Measurements from ENCODE around the gene PARD3. TPM values are rescaled to one million over a fixed set of nuclear protein-coding genes. Genes with fewer than 3 reads are reported as not detected.

The PARD3 gene
- total RNA-seq, 1 experiment from 2014 or later: not detected

GRCh38 chr10:34157501-34157900 is 657.6 kb downstream of the PARD3 start:
- no peak for DNase-seq
- no peak overlapping the region for H3K9ac ChIP-seq (ENCODE audit: low read length)
- no peaks in the 10 kb centered on the region for H3K27me3 ChIP-seq (ENCODE audit: low read length)
- no peaks in the 10 kb centered on the region for H3K9me3 ChIP-seq (ENCODE audit: low read length)
- no peaks in the 10 kb centered on the region for H3K36me3 ChIP-seq (ENCODE audit: insufficient read depth, low read length)
- H3K79me2 ChIP-seq (ENCODE audit: low read length): no peaks in the 10 kb centered on the region
- no peak overlapping the region for H3K27ac ChIP-seq (ENCODE audit: low read length)
- H3K4me3 ChIP-seq (ENCODE audit: low read length): no peak overlapping the region
- H4K20me1 ChIP-seq (ENCODE audit: insufficient read depth, low read depth, low read length): no peaks in the 10 kb centered on the region
- no peak overlapping the region for H2AFZ ChIP-seq (ENCODE audit: low read length)
- no peak overlapping the region for H3K4me2 ChIP-seq (ENCODE audit: low read depth, low read length, poor library complexity, severe bottlenecking)
- H3K9me2 ChIP-seq (replicated peaks; ENCODE audit: insufficient read depth, low read length): no peaks in the 10 kb centered on the region
- no peaks in the 10 kb centered on the region for H3K4me1 ChIP-seq (ENCODE audit: low read length)

GRCh38 chr10:34156781-34157425 is 658.2 kb downstream of the PARD3 start:
- Histone ChIP-seq H3K36me3 (ENCODE audit: insufficient read depth, low read length) (no peaks in the 10 kb centered on the region), H3K4me1 (ENCODE audit: low read length) (no peaks in the 10 kb centered on the region), H3K9me2 (replicated peaks; ENCODE audit: insufficient read depth, low read length) (no peaks in the 10 kb centered on the region), H3K4me3 (ENCODE audit: low read length) (no peak overlapping the region), H3K79me2 (ENCODE audit: low read length) (no peaks in the 10 kb centered on the region), H3K27ac (ENCODE audit: low read length) (no peak overlapping the region), H3K9ac (ENCODE audit: low read length) (no peak overlapping the region), H4K20me1 (ENCODE audit: insufficient read depth, low read depth, low read length) (no peaks in the 10 kb centered on the region), H3K4me2 (ENCODE audit: low read depth, low read length, poor library complexity, severe bottlenecking) (no peak overlapping the region), H3K27me3 (ENCODE audit: low read length) (no peaks in the 10 kb centered on the region), H2AFZ (ENCODE audit: low read length) (no peak overlapping the region), H3K9me3 (ENCODE audit: low read length) (no peaks in the 10 kb centered on the region)
- no peak for DNase-seq

- Histone ChIP-seq H4K20me1 (ENCODE audit: insufficient read depth, low read depth, low read length) (no peaks in the 10 kb centered on the region), H3K9me2 (replicated peaks; ENCODE audit: insufficient read depth, low read length) (no peaks in the 10 kb centered on the region), H3K9ac (ENCODE audit: low read length) (no peak overlapping the region), H3K79me2 (ENCODE audit: low read length) (no peaks in the 10 kb centered on the region), H3K36me3 (ENCODE audit: insufficient read depth, low read length) (no peaks in the 10 kb centered on the region), H3K27me3 (ENCODE audit: low read length) (no peaks in the 10 kb centered on the region), H3K27ac (ENCODE audit: low read length) (no peak overlapping the region), H3K4me1 (ENCODE audit: low read length) (no peaks in the 10 kb centered on the region), H2AFZ (ENCODE audit: low read length) (no peak overlapping the region), H3K4me3 (ENCODE audit: low read length) (no peak overlapping the region), H3K9me3 (ENCODE audit: low read length) (no peaks in the 10 kb centered on the region), H3K4me2 (ENCODE audit: low read depth, low read length, poor library complexity, severe bottlenecking) (no peak overlapping the region)
- DNase-seq: no peak
Measured at GRCh38 chr10:34155812-34156211, 659.3 kb downstream of the PARD3 start.

GRCh38 chr10:34154383-34154900 is 660.7 kb downstream of the PARD3 start:
- H3K36me3 ChIP-seq (ENCODE audit: insufficient read depth, low read length): no peaks in the 10 kb centered on the region
- H3K9me3 ChIP-seq (ENCODE audit: low read length): no peaks in the 10 kb centered on the region
- DNase-seq: no peak
- H3K4me1 ChIP-seq (ENCODE audit: low read length): no peaks in the 10 kb centered on the region
- no peaks in the 10 kb centered on the region for H3K9me2 ChIP-seq (replicated peaks; ENCODE audit: insufficient read depth, low read length)
- H3K79me2 ChIP-seq (ENCODE audit: low read length): no peaks in the 10 kb centered on the region
- no peak overlapping the region for H3K27ac ChIP-seq (ENCODE audit: low read length)
- H3K9ac ChIP-seq (ENCODE audit: low read length): no peak overlapping the region
- no peak overlapping the region for H2AFZ ChIP-seq (ENCODE audit: low read length)
- H3K4me2 ChIP-seq (ENCODE audit: low read depth, low read length, poor library complexity, severe bottlenecking): no peak overlapping the region
- no peaks in the 10 kb centered on the region for H4K20me1 ChIP-seq (ENCODE audit: insufficient read depth, low read depth, low read length)
- no peaks in the 10 kb centered on the region for H3K27me3 ChIP-seq (ENCODE audit: low read length)
- H3K4me3 ChIP-seq (ENCODE audit: low read length): no peak overlapping the region

- no peak for DNase-seq
- Histone ChIP-seq H4K20me1 (ENCODE audit: insufficient read depth, low read depth, low read length) (no peaks in the 10 kb centered on the region), H3K9ac (ENCODE audit: low read length) (no peak overlapping the region), H3K27ac (ENCODE audit: low read length) (no peak overlapping the region), H3K79me2 (ENCODE audit: low read length) (no peaks in the 10 kb centered on the region), H3K9me3 (ENCODE audit: low read length) (no peaks in the 10 kb centered on the region; the same call in 1 of the 2 replicates), H3K4me2 (ENCODE audit: low read depth, low read length, poor library complexity, severe bottlenecking) (no peak overlapping the region), H3K4me1 (ENCODE audit: low read length) (no peaks in the 10 kb centered on the region), H2AFZ (ENCODE audit: low read length) (no peak overlapping the region), H3K36me3 (ENCODE audit: insufficient read depth, low read length) (no peaks in the 10 kb centered on the region), H3K27me3 (ENCODE audit: low read length) (no peaks in the 10 kb centered on the region), H3K9me2 (replicated peaks; ENCODE audit: insufficient read depth, low read length) (no peaks in the 10 kb centered on the region), H3K4me3 (ENCODE audit: low read length) (no peak overlapping the region)
Measured at GRCh38 chr10:34153663-34154382, 661.3 kb downstream of the PARD3 start.

GRCh38 chr10:34152434-34152833 is 662.7 kb downstream of the PARD3 start:
- no peaks in the 10 kb centered on the region for H3K79me2 ChIP-seq (ENCODE audit: low read length)
- H3K27ac ChIP-seq (ENCODE audit: low read length): no peak overlapping the region
- no peak overlapping the region for H2AFZ ChIP-seq (ENCODE audit: low read length)
- H3K4me3 ChIP-seq (ENCODE audit: low read length): no peak overlapping the region
- no peaks in the 10 kb centered on the region; the same call in 1 of the 2 replicates for H3K9me3 ChIP-seq (ENCODE audit: low read length)
- H4K20me1 ChIP-seq (ENCODE audit: insufficient read depth, low read depth, low read length): no peaks in the 10 kb centered on the region
- DNase-seq: no peak
- H3K4me1 ChIP-seq (ENCODE audit: low read length): no peaks in the 10 kb centered on the region
- no peak overlapping the region for H3K4me2 ChIP-seq (ENCODE audit: low read depth, low read length, poor library complexity, severe bottlenecking)
- H3K36me3 ChIP-seq (ENCODE audit: insufficient read depth, low read length): no peaks in the 10 kb centered on the region
- no peak overlapping the region for H3K9ac ChIP-seq (ENCODE audit: low read length)
- H3K9me2 ChIP-seq (replicated peaks; ENCODE audit: insufficient read depth, low read length): no peaks in the 10 kb centered on the region
- no peaks in the 10 kb centered on the region for H3K27me3 ChIP-seq (ENCODE audit: low read length)

- Histone ChIP-seq H3K27ac (ENCODE audit: low read length) (no peak overlapping the region), H3K4me2 (ENCODE audit: low read depth, low read length, poor library complexity, severe bottlenecking) (no peak overlapping the region), H3K9ac (ENCODE audit: low read length) (no peak overlapping the region), H3K9me2 (replicated peaks; ENCODE audit: insufficient read depth, low read length) (no peaks in the 10 kb centered on the region), H3K36me3 (ENCODE audit: insufficient read depth, low read length) (no peaks in the 10 kb centered on the region), H3K4me1 (ENCODE audit: low read length) (no peaks in the 10 kb centered on the region), H4K20me1 (ENCODE audit: insufficient read depth, low read depth, low read length) (no peaks in the 10 kb centered on the region), H3K4me3 (ENCODE audit: low read length) (no peak overlapping the region), H3K9me3 (ENCODE audit: low read length) (no peaks in the 10 kb centered on the region; the same call in 1 of the 2 replicates), H3K27me3 (ENCODE audit: low read length) (no peaks in the 10 kb centered on the region), H3K79me2 (ENCODE audit: low read length) (no peaks in the 10 kb centered on the region), H2AFZ (ENCODE audit: low read length) (no peak overlapping the region)
- no peak for DNase-seq
Measured at GRCh38 chr10:34151931-34152330, 663.2 kb downstream of the PARD3 start.

GRCh38 chr10:34151481-34151880 is 663.6 kb downstream of the PARD3 start:
- Histone ChIP-seq H3K9me2 (replicated peaks; ENCODE audit: insufficient read depth, low read length) (no peaks in the 10 kb centered on the region), H3K9ac (ENCODE audit: low read length) (no peak overlapping the region), H3K36me3 (ENCODE audit: insufficient read depth, low read length) (no peaks in the 10 kb centered on the region), H3K27me3 (ENCODE audit: low read length) (no peaks in the 10 kb centered on the region), H4K20me1 (ENCODE audit: insufficient read depth, low read depth, low read length) (no peaks in the 10 kb centered on the region), H3K4me1 (ENCODE audit: low read length) (no peaks in the 10 kb centered on the region), H3K4me2 (ENCODE audit: low read depth, low read length, poor library complexity, severe bottlenecking) (no peak overlapping the region), H2AFZ (ENCODE audit: low read length) (no peak overlapping the region), H3K79me2 (ENCODE audit: low read length) (no peaks in the 10 kb centered on the region), H3K27ac (ENCODE audit: low read length) (no peak overlapping the region), H3K9me3 (ENCODE audit: low read length) (no peaks in the 10 kb centered on the region; the same call in 1 of the 2 replicates), H3K4me3 (ENCODE audit: low read length) (no peak overlapping the region)
- no peak for DNase-seq
